ENCODE data around the gene FGF4.
A peak's percentile ranks its signal among the peaks of the same experiment; 100 is the strongest.

The FGF4 gene

DNA sequence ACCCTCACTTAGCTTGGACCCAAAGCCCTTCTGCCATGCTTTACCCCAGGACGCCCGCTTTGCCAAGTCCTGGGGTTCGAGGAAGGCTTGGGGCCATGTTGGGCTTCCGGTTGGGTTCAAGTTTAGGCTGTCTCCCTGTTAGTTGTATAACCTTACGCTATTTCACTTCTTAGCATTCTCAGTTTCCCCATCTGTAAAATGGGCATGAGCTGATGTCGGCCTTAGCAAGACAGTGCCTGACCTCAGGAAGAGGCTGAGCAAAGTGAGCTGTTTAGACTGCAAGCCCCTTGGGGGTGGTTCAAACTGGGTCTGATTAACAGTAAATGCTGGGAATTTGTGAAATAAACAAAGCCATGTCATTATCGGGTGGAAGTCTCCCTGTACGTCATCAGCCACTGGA, 3.2 kb upstream of the FGF4 start:
- no peak overlapping the region for H3K4me3 ChIP-seq (ENCODE audit: low read depth, low read length)
- DNase-seq: no peak
- peaks cover 28% of the 10 kb centered on the region for H3K27me3 ChIP-seq (ENCODE audit: insufficient read depth, low read depth, severe bottlenecking)

DNA sequence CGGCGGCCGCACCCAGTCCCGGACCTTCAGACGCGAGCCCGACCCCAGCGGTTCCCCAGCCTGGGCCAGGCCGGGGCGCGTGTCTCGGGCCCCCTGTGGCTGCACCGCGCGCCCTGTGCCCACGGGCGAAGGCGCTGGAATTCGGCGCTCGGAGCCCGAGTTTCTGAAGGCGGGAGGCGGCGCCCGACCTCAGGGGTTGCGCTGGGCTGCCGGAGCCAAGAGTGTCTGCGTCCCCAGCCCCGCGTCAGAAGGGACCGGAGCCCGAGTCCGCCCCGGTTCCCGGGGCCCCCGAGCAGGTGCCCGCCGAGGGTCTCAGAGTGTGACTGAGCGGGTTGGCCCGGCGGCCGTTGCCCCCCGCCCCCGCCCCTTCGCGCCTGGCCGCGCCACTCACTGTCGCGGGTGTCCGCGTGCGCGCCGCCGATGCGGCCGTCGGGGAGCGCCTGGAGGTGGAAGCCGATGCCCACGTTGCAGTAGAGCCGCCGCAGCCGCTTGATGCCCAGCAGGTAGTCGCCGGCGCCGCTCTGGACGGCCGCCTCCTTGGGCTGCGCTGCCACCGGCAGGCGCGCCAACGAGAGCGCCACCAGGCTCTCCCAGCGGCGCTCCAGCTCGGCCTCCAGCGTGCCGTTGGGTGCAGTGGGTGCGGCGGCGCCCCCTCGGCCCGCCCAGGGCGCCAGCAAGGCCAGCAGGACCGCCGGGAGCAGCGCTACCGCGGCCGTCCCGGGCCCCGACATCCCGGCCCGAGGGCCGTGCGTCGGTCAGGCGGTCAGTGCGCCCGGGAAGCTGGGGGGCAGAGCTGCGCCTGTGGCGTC, 583 bp downstream of the FGF4 start:
- Histone ChIP-seq H3K27me3 (ENCODE audit: insufficient read depth, low read depth, severe bottlenecking) (peaks cover 37% of the 10 kb centered on the region), H3K36me3 (no peaks in the 10 kb centered on the region), H3K27ac (no peak overlapping the region), H3K9me3 (ENCODE audit: severe bottlenecking) (no peaks in the 10 kb centered on the region), H3K4me3 (ENCODE audit: low read depth, low read length) (peak overlapping the region; percentile 36)
- TF ChIP-seq, protein P1, sequence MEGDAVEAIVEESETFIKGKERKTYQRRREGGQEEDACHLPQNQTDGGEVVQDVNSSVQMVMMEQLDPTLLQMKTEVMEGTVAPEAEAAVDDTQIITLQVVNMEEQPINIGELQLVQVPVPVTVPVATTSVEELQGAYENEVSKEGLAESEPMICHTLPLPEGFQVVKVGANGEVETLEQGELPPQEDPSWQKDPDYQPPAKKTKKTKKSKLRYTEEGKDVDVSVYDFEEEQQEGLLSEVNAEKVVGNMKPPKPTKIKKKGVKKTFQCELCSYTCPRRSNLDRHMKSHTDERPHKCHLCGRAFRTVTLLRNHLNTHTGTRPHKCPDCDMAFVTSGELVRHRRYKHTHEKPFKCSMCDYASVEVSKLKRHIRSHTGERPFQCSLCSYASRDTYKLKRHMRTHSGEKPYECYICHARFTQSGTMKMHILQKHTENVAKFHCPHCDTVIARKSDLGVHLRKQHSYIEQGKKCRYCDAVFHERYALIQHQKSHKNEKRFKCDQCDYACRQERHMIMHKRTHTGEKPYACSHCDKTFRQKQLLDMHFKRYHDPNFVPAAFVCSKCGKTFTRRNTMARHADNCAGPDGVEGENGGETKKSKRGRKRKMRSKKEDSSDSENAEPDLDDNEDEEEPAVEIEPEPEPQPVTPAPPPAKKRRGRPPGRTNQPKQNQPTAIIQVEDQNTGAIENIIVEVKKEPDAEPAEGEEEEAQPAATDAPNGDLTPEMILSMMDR (IDR thresholded peaks at IDR 0.05; ENCODE audit: low read depth, low read length): no peak
- no peak for DNase-seq

More for the DNA sequence above, 3.2 kb upstream of the FGF4 start:
- TF ChIP-seq, protein P1 (IDR thresholded peaks at IDR 0.05; ENCODE audit: low read depth, low read length): no peak
- H3K36me3 ChIP-seq: no peaks in the 10 kb centered on the region
- H3K9me3 ChIP-seq (ENCODE audit: severe bottlenecking): no peaks in the 10 kb centered on the region
- H3K27ac ChIP-seq: no peak overlapping the region

DNA sequence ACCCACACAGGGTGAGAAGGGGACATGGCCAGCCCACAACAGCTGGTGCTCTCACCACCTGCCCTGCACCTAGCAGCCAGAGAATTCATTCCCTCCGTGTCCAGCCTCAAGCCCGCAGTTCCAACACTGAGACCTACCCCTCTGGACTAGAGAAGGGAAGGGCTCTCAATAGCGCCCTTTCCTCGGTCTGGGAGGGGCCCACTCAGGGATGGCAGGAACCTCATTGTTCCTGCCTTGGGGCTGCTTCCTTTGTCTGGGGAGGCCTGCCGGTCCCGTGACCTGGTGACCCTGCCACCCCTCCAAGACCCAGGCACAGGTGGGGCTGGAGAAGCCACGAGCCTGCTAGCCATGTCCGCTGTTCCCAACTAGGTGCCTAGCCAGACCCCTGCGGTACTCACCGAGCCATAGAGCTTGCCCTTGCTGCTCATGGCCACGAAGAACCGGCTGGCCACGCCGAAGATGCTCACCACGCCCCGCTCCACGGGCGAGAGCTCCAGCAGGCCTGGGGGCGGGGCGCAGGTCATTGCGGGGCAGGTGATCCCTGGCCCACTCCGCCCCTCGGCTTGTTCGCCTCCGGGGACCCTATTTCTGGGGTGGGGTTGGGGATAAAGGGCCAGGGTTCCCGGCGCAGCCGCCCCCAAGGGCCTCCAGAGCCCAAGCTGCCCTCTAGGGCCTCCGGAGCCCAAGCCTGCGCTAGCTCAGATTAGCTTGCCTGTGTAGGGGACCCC, 1.4 kb downstream of the FGF4 start:
- no peaks in the 10 kb centered on the region for H3K36me3 ChIP-seq

DNA sequence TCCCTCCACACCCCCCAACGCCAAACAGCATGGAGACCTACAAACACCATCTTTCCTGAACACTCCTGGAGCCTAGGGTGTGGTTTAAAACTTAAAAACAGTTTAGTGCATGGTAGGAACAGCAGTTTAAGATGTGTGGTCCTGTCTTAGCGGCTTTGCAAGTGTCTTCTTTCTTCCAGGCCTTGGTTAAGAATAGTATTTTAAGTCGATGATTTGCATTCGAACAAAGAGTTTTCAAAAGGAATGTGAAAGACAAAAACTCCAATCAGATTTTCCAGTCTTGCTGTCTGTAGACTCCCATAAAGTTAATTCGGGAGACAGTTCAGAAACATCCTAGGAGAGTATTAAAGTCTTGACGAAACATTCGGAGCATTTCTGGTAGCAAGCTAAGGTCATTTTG, 3.7 kb downstream of the FGF4 start:
- no peak for DNase-seq
- H3K27me3 ChIP-seq (ENCODE audit: insufficient read depth, low read depth, severe bottlenecking): peaks cover 37% of the 10 kb centered on the region
- no peaks in the 10 kb centered on the region for H3K36me3 ChIP-seq
- no peaks in the 10 kb centered on the region for H3K9me3 ChIP-seq (ENCODE audit: severe bottlenecking)
- no peak overlapping the region for H3K4me3 ChIP-seq (ENCODE audit: low read depth, low read length)
- TF ChIP-seq, protein P1 (IDR thresholded peaks at IDR 0.05; ENCODE audit: low read depth, low read length): no peak
- no peak overlapping the region for H3K27ac ChIP-seq

More for the DNA sequence above, 1.4 kb downstream of the FGF4 start:
- Histone ChIP-seq H3K4me3 (ENCODE audit: low read depth, low read length) (no peak overlapping the region), H3K9me3 (ENCODE audit: severe bottlenecking) (no peaks in the 10 kb centered on the region), H3K27me3 (ENCODE audit: insufficient read depth, low read depth, severe bottlenecking) (peaks cover 37% of the 10 kb centered on the region), H3K27ac (no peak overlapping the region)
- TF ChIP-seq, protein P1 (IDR thresholded peaks at IDR 0.05; ENCODE audit: low read depth, low read length): no peak
- no peak for DNase-seq

DNA sequence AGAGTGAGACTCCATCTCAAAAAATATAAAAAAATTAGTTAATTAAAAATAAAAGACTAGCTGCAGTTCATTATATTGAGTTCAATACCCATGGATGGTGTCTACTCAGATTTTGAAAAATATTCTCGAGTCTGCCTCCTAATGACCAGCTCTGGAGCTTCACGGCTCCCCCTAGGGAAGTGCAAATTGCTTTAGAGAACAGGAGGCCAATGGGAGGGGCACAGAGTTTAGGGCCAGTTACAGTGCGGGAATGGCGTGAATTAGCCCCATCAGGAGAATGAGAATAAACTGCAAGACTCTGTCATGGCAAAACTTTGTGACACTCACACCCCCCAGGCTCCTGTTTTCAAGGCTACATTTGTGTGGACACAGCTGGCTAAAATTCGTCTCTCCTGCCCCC, 4.6 kb downstream of the FGF4 start:
- Histone ChIP-seq H3K27ac (no peak overlapping the region), H3K27me3 (ENCODE audit: insufficient read depth, low read depth, severe bottlenecking) (peaks cover 29% of the 10 kb centered on the region), H3K36me3 (no peaks in the 10 kb centered on the region), H3K9me3 (ENCODE audit: severe bottlenecking) (no peaks in the 10 kb centered on the region), H3K4me3 (ENCODE audit: low read depth, low read length) (no peak overlapping the region)
- no peak for DNase-seq
- TF ChIP-seq, protein P1 (IDR thresholded peaks at IDR 0.05; ENCODE audit: low read depth, low read length): no peak; the same call in 1 of the 2 replicates

Data from WERI-Rb-1 (cell line).